ENCODE data around the gene KHSRP. TPM values are rescaled to one million over a fixed set of nuclear protein-coding genes. Genes with fewer than 3 reads are reported as not detected.
A peak's percentile ranks its signal among the peaks of the same experiment; 100 is the strongest.

Gene KHSRP
- total and polyA plus RNA-seq, 2 donors (not counting 1 experiment from before 2014, with no cell fraction given) = 79.6 to 205 TPM

GRCh38 chr19:6457958-6458694 lies 33.5 kb upstream of the KHSRP start:
- peak overlapping the region; percentile 96 for H2AFZ ChIP-seq (ENCODE audit: insufficient read depth, low read depth, low read length, poor library complexity, severe bottlenecking)
- intact Hi-C loops (cut with micrococcal nuclease) = no loop called here
- H3K27me3 ChIP-seq (replicated peaks in 1 of 4; ENCODE audit: control extremely low read depth in 1 of 4, control insufficient read depth in 3 of 4, insufficient read depth in 4 of 4, low read length in 3 of 4) = no peaks in the 10 kb centered on the region
- H4K20me1 ChIP-seq (ENCODE audit: control insufficient read depth, insufficient read depth, low read length, poor library complexity, severe bottlenecking) = no peaks in the 10 kb centered on the region
- H3K9ac ChIP-seq (ENCODE audit: low read length) = no peak overlapping the region
- no peaks in the 10 kb centered on the region for H3K79me2 ChIP-seq (ENCODE audit: control insufficient read depth, insufficient read depth, low read length)
- H3K9me3 ChIP-seq (ENCODE audit: control extremely low read depth in 1 of 3, control insufficient read depth in 2 of 3, insufficient read depth in 1 of 3, low read length in 2 of 3) = peaks cover 0 to 26% (median 9%) of the 10 kb centered on the region in 3 donors
- Mint-ChIP-seq H3K4me3 (peak overlapping the region; percentile 95), H3K27ac (peak overlapping the region; percentile 88), H3K9me3 (ENCODE audit: insufficient read depth) (no peaks in the 10 kb centered on the region), H3K4me1 (peaks cover 21% of the 10 kb centered on the region), H3K27me3 (no peaks in the 10 kb centered on the region)
- H3K27ac ChIP-seq (ENCODE audit: low read length in 2 of 2) = no peak overlapping the region
- peak overlapping the region; percentile 85 for H3K4me2 ChIP-seq (replicated peaks; ENCODE audit: low read depth, low read length, poor library complexity, severe bottlenecking)
- no peak for ATAC-seq (ENCODE audit: low read depth)
- TF ChIP-seq EZH2 (IDR thresholded peaks at IDR 0.05; ENCODE audit: borderline replicate concordance, insufficient read depth, low read depth, low read length, poor library complexity, severe bottlenecking) = no peak
- TF ChIP-seq, protein P1, sequence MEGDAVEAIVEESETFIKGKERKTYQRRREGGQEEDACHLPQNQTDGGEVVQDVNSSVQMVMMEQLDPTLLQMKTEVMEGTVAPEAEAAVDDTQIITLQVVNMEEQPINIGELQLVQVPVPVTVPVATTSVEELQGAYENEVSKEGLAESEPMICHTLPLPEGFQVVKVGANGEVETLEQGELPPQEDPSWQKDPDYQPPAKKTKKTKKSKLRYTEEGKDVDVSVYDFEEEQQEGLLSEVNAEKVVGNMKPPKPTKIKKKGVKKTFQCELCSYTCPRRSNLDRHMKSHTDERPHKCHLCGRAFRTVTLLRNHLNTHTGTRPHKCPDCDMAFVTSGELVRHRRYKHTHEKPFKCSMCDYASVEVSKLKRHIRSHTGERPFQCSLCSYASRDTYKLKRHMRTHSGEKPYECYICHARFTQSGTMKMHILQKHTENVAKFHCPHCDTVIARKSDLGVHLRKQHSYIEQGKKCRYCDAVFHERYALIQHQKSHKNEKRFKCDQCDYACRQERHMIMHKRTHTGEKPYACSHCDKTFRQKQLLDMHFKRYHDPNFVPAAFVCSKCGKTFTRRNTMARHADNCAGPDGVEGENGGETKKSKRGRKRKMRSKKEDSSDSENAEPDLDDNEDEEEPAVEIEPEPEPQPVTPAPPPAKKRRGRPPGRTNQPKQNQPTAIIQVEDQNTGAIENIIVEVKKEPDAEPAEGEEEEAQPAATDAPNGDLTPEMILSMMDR (IDR thresholded peaks at IDR 0.05) = no peak
- ChIA-PET POLR2A (interaction anchor here (1.3 to 1.4 kb wide), 2 partner anchors 23 to 33 kb away, joined by 3 read pairs; partner anchors contain the start of genes DENND1C and KHSRP), CTCF (interaction anchor here (1.0 kb wide), 1 partner anchor 171 kb away, joined by 4 read pairs; no protein-coding TSS in a partner anchor)
- H3K4me1 ChIP-seq (ENCODE audit: control insufficient read depth in 2 of 2, insufficient read depth in 2 of 2, low read length in 2 of 2) = peaks cover 0 to 24% of the 10 kb centered on the region in 2 donors
- DNase-seq = peak; percentile 36
- peak overlapping the region in 1 of 5 experiments; percentile 93 for H3K4me3 ChIP-seq (ENCODE audit: control extremely low read depth in 1 of 5, extremely low read depth in 1 of 5, insufficient read depth in 1 of 5, low read depth in 2 of 5, low read length in 4 of 5)
- 54% methylated on average over 11 of the region's 17 CpGs for WGBS (ENCODE audit: insufficient coverage)
- H3K36me3 ChIP-seq (replicated peaks in 1 of 2; ENCODE audit: control extremely low read depth in 1 of 2, control insufficient read depth in 1 of 2, extremely low read depth in 1 of 2, insufficient read depth in 2 of 2, low read length in 1 of 2) = peaks cover 0 to 8% of the 10 kb centered on the region in 2 experiments

GRCh38 chr19:6455924-6456323 lies 31.3 kb upstream of the KHSRP start:
- H3K9me3 Mint-ChIP-seq (ENCODE audit: insufficient read depth) = no peaks in the 10 kb centered on the region
- ATAC-seq (ENCODE audit: low read depth) = no peak
- Histone ChIP-seq H4K20me1 (ENCODE audit: control insufficient read depth, insufficient read depth, low read length, poor library complexity, severe bottlenecking) (no peaks in the 10 kb centered on the region), H2AFZ (ENCODE audit: insufficient read depth, low read depth, low read length, poor library complexity, severe bottlenecking) (no peak overlapping the region), H3K79me2 (ENCODE audit: control insufficient read depth, insufficient read depth, low read length) (no peaks in the 10 kb centered on the region), H3K4me2 (replicated peaks; ENCODE audit: low read depth, low read length, poor library complexity, severe bottlenecking) (no peak overlapping the region), H3K27me3 (replicated peaks in 1 of 4; ENCODE audit: control extremely low read depth in 1 of 4, control insufficient read depth in 3 of 4, insufficient read depth in 4 of 4, low read length in 3 of 4) (no peaks in the 10 kb centered on the region), H3K4me1 (ENCODE audit: control insufficient read depth in 2 of 2, insufficient read depth in 2 of 2, low read length in 2 of 2) (peaks cover 0 to 23% of the 10 kb centered on the region in 2 donors), H3K9me3 (ENCODE audit: control extremely low read depth in 1 of 3, control insufficient read depth in 2 of 3, insufficient read depth in 1 of 3, low read length in 2 of 3) (peaks cover 0 to 26% (median 9%) of the 10 kb centered on the region in 3 donors), H3K4me3 (ENCODE audit: control extremely low read depth in 1 of 5, extremely low read depth in 1 of 5, insufficient read depth in 1 of 5, low read depth in 2 of 5, low read length in 4 of 5) (no peak overlapping the region), H3K9ac (ENCODE audit: low read length) (no peak overlapping the region), H3K27ac (ENCODE audit: low read length in 2 of 2) (no peak overlapping the region), H3K36me3 (replicated peaks in 1 of 2; ENCODE audit: control extremely low read depth in 1 of 2, control insufficient read depth in 1 of 2, extremely low read depth in 1 of 2, insufficient read depth in 2 of 2, low read length in 1 of 2) (peaks cover 0 to 8% of the 10 kb centered on the region in 2 experiments)
- H3K27me3 Mint-ChIP-seq = no peaks in the 10 kb centered on the region
- POLR2A ChIA-PET = no interaction called here
- CTCF ChIA-PET = interaction anchor here (1.0 kb wide), 1 partner anchor 49 kb away, joined by 3 read pairs; no protein-coding TSS in a partner anchor
- no peak overlapping the region for H3K27ac Mint-ChIP-seq
- H3K4me1 Mint-ChIP-seq = peaks cover 21% of the 10 kb centered on the region
- 94% methylated on average over 8 of the region's 15 CpGs for WGBS (ENCODE audit: insufficient coverage)
- H3K4me3 Mint-ChIP-seq = no peak overlapping the region
- intact Hi-C loops (cut with micrococcal nuclease) = no loop called here
- no peak for DNase-seq
- TF ChIP-seq, protein P1 (IDR thresholded peaks at IDR 0.05) = no peak
- no peak for TF ChIP-seq EZH2 (IDR thresholded peaks at IDR 0.05; ENCODE audit: borderline replicate concordance, insufficient read depth, low read depth, low read length, poor library complexity, severe bottlenecking)
